Measurements from ENCODE around the gene RNF112.

- TF ChIP-seq EZH2 (IDR thresholded peaks at IDR 0.05; ENCODE audit: low read length, unreplicated experiment) (no peak), EZH2phosphoT487 (IDR thresholded peaks at IDR 0.05; ENCODE audit: borderline replicate concordance, low read length) (no peak)
Observed at GRCh38 chr17:19409509-19409908, 1.5 kb upstream of the RNF112 start.
